ENCODE results near the gene SERPINB1.
"Not testable (repeated sequence)": the region's sequence is repeated elsewhere in the genome, so short reads cannot be mapped to it uniquely, and the experiment has no call there.

The SERPINB1 gene

DNA sequence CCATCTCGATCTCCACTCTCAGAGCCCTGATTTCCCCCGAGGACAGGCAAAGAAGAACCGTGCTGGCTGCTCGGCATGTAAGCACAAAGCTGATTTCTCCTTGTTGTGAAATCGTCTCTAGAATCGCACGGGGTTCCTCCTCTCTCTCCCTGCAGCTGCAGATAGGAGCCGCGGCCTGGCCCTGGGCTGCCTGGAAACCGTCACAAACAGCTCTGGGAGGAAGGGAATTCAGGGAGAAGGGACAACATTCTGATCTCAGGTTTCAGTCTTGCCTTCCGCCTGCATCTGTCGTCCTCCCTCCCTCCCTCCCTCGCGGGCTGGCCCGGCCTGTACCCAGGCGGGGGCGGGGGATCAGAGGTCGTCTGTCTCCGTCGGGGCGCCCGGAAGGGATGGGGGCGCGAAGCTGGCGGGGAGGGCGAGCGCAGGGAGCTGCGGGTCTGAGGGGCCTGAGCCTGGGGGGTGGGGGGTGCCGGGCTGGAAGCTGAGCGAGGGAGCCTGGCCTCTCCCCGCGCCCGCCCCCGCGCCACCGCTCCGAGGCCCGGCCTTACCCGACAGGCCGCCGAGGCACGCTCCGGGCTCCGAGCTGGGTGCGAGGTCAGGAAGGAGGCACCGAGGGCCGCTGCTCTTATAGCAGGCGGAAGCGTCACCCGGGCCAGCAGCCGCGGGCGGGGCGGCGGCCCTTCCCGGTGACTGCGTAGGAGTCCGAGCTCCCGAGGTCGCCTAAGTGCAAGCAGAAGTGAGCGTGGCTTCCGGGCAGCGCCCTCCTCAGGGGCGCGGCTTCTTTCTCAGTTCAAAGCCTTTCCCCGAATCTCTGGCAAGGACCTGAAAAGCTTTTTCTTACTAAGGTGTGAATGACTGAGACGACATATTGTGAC lies at the start of gene SERPINB1:
TSS of gene SERPINB1 (minus strand) at position 600 of the 875 bp plus-strand sequence. CDS start 1,277 bp downstream, outside the sequence.
- in situ Hi-C loops (cut with HindIII; ENCODE audit: low sequenced_read_pairs), result no loop called here

DNA sequence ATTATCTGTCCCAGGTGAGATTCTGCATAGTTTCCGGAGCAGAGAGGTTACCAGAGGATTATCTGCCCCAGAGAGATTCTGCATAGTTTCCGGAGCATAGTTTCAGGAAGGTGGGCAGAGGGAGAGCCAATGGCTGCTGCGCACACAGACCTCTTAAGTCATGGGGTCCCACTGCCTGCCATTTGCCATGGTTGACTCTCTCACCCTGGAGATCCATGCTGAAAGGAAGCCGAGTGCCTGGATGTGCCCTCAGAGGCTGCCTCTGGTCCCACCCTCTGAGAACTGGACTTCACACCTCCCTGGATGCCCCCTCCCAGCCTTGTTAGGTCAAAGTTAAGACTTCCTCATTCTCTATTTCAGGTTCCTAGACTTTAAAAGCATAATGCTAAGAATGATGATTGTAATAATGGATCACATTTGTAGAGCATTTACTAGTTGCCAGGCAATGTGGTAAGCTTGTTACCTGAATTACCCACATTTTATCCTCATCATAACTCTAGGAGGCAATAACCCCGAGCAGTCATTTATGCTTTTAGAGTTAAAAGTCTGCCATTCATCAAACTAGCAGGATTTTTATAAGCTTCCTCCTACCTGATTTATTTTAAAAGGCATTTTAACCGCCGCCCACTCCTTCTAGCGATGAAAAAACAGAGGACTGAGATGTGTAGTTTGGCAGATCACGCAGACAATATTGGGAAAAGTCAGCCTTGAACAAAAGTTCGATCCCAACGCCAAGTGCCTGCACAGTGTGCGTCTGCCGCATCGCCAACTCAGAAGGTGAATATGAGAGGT lies 49.5 kb upstream of the SERPINB1 start:
- in situ Hi-C loops (cut with HindIII; ENCODE audit: low sequenced_read_pairs), result no loop called here

DNA sequence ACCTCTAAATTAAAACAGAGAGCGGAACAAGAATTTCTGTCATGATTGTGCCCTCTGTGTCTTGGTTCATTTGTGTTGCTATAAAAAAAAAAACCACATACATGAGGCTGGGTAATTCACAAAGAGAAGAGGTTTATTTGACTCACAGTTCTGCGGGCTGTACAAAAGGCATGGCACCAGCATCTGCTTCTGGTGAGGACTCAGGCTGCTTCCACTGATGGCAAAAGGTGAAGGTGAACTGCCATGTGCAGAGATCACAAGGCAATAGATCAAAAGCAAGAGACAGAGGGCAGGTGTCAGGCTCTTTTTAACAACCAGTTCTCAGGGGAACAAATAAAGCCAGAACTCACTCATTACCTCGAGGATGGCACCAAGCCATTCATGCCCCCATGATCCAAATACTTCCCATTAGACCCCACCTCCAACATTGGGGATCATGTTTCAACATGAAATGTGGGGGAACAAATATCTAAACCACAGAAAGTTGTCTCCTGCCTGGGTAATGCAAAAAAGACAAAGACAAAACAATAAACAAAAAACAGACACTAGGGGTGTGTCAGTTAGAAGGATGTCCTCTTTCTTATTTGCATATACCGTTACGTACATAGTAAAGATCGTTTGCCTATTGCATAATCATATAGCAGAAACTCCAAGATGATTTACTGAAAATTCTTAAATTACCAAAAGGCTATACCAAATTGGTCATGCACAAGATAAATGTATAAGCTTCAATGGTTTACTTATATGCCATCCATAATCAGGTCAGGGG lies 44.5 kb upstream of the SERPINB1 start:
- in situ Hi-C loops (cut with HindIII; ENCODE audit: low sequenced_read_pairs), result no loop called here

DNA sequence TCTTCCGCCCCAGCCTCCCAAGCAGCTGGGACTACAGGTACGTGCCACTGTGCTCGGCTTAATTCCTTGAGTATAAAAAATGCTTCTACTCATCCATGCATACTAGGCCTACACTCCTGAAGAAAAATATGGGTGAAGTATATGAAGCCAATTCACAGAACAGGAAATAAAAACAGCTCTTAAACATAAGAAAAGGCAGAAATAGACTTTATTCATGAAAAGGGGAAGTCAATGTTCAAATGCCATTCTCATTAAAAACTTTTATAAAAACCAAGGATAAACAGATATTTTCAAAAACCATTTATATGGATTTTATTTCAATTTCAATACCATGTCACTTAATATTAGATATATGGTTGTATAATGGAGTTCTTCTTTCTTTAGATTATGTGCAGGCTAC lies 43.1 kb upstream of the SERPINB1 start:
- in situ Hi-C loops (cut with HindIII; ENCODE audit: low sequenced_read_pairs), result no loop called here

DNA sequence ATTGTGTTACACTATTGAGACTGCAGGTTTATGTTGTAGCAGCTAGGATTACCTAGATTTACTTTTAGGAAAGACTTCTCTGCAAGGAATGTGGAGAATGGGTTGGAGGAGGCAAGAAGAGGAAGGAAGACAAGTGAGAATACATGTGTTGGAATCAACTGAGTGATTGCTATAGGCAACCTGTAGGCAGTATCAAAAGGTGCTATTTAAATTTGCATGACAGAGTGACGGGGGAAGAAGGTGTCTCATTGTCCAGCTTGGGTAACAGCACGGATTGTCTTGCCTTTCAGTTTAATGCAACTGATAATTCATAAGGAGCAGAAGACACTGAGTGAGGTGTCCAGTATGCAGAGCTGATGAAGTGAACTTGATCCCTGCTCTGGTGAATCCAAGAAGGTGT lies 42.0 kb upstream of the SERPINB1 start:
- in situ Hi-C loops (cut with HindIII; ENCODE audit: low sequenced_read_pairs), result no loop called here

DNA sequence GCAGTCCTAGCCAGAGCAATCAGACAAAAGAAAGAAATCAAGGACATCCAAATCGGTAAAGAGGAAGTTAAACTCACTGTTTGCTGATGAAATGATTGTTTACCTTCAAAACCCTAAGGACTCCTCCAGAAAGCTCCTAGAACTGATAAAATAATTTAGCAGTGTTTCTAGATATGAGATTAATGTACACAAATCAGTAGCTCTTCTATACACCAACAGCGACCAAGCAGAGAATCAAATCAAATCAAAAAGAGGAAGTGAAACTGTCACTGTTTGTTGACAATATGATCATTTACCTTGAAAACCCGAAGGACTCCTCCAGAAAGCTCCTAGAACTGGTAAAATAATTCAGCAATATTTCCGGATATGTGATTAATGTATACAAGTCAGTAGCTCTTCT lies 39.8 kb upstream of the SERPINB1 start:
- in situ Hi-C loops (cut with HindIII; ENCODE audit: low sequenced_read_pairs), result no loop called here

DNA sequence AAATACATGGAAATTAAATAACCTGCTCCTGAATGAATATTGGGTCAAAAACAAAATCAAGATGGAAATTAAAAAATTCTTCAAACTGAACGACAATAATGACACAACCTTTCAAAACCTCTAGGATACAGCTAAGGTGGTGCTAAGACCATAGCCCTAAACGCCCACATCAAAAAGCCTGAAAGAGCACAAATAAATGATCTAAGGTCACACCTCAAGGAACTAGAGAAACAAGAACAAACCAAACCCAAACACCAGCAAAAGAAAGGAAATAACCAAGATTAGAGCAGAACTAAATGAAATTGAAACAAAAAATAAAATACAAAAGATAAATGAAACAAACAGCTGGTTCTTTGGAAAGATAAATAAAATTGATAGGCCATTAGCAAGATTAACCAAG lies 38.5 kb upstream of the SERPINB1 start:
- in situ Hi-C loops (cut with HindIII; ENCODE audit: low sequenced_read_pairs), result not testable (repeated sequence)

DNA sequence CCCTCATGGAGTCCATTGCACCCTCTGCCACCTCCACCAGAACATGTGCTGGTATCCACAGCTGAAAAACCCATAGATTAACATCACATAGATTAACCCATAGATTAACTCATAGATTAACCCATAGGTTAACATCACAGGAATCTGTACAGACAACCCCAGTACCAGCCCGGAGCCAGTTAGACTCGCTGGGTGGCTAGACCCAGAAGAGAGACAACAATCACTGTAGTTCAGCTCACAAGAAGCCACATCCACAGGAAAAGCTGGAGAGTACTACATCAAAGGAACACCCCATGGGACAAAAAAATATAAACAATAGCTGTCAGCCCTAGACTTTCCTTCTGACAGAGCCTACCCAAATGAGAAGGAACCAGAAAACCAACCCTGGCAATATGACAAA lies 36.3 kb upstream of the SERPINB1 start:
- in situ Hi-C loops (cut with HindIII; ENCODE audit: low sequenced_read_pairs), result no loop called here

DNA sequence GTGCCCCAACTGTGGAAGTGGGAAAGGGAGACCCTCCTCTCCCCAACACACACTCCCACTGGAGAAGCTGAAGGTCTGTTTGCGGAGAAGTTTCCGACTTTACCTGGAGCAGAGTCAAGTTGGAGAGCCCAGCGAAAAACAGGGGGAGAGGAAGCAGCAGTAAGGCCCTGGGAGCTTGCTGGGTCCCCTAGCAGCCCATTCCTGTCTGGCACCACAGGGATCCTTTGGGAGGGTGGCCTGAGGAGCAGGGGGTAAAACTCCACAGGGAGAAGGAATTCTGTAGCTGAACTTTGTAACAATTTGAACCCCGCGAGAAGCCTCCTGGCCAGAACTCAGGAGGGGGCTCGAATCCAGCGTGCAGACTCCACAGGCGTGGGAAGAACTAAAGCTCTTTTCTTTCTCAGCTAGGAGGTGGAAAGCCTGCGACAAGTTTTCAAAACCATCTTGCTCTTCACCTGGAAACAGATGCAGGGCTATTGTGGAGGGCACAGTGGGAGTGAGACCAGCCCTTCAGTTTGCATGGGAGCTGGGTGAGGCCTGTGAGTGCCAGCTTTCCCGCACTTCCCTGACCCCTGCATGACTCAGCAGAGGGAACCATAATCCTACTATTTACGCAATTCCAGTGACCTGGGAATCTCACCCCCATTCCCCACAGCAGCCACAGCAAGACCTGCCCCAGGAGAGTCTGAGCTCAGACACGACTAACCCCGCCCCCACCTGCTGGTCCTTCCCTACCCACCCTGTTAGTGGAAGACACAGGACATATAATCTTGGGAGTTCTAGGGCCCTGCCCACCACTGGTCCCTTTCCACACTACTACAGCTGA lies 35.6 kb upstream of the SERPINB1 start:
- in situ Hi-C loops (cut with HindIII; ENCODE audit: low sequenced_read_pairs), result no loop called here

DNA sequence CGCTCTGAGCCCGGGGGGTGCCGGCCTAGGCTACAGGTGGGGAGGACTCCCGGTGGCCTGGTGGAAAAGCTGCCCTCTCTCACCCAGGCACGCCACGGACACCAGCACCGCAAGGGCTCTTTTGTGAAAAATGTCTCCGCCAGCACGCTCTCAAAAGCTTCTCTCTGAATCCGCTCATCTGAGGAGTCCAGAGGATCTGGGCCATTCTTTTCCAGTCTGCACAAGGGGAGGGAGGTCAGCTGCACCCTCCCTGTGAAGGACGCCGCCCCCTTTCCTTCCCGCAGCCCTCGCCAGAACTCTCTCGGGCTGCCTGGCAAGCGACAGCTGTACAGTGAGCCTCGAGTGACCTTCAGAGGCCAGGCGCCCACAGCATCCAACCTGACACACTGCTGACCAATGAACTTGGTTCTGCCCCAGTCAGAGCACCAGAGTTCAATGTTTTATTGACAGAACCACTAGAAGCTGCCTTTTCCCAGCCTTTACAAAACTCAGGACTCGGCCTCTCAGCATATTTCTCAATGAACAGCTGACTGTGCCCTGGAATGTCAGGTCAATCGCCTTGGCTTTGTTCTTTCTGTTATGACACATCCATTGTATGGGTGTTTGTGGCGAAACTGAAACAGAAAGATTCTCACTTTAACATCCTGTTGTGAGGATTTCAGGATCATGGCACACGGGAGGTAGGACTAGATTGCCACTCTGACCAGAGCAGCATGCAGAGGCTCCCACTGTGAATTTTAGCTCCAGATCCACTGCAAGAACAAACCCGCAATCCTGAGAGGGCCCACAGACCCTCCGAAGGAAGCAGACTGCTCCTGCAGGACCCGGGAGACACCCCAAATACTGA lies 34.8 kb upstream of the SERPINB1 start:
- in situ Hi-C loops (cut with HindIII; ENCODE audit: low sequenced_read_pairs), result no loop called here

DNA sequence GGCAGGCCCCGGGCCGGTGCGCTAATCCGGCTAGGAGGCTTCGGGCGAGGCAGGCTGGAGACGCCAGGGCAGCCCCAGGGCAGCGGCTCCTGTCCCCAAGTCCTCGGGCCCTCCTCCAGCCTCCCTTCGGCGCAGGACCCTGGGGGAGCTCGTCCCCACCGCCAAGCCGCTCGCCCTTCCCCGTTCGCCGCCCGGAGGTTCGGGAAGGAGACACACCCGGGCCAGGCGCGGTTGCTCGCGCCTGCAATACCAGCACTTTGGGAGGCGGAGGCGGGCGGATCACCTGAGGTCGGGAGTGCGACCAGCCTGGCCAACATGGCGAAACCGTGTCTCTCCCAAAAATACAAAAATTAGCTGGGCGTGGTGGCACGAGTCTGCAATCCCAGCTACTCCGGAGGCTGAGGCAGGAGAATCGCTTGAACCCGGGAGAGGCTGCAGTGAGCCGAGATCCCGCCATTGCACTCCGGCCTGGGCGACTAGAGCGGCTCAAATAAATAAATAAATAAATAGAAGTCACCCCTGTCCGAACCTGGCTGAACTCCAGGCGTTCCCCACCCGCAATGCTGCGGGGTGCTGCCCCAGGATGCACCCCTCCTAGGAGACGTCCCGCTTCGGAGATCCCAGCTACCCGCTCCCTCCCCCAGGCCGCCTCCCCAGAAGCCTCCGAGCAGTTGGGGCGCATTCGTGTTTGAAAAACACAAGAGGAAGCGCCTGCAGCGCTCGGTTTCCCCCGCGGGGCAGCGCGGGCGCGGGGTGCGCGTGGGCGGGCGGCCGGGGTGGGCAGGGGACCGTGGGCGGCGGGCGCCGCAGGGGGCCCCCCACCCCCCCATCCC lies 33.9 kb upstream of the SERPINB1 start:
- in situ Hi-C loops (cut with HindIII; ENCODE audit: low sequenced_read_pairs), result no loop called here

DNA sequence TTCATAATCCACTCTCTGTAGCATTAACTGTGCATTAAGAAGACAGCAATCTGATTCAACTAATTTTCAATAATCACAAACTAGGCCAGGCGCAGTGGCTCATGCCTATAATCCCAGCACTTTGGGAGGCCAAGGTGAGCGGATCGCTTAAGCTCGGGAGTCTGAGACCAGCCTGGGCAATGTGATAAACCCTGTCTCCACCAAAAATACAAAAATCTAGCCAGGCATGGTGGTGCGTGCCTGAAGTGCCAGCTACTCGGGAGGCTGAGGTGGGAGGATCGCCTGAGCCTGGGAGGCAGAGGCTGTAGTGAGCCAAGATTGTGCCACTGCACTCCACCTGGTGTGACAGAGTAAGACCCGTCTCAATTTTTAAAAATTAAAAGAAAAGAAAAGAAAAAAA lies 32.0 kb upstream of the SERPINB1 start:
- in situ Hi-C loops (cut with HindIII; ENCODE audit: low sequenced_read_pairs), result no loop called here

DNA sequence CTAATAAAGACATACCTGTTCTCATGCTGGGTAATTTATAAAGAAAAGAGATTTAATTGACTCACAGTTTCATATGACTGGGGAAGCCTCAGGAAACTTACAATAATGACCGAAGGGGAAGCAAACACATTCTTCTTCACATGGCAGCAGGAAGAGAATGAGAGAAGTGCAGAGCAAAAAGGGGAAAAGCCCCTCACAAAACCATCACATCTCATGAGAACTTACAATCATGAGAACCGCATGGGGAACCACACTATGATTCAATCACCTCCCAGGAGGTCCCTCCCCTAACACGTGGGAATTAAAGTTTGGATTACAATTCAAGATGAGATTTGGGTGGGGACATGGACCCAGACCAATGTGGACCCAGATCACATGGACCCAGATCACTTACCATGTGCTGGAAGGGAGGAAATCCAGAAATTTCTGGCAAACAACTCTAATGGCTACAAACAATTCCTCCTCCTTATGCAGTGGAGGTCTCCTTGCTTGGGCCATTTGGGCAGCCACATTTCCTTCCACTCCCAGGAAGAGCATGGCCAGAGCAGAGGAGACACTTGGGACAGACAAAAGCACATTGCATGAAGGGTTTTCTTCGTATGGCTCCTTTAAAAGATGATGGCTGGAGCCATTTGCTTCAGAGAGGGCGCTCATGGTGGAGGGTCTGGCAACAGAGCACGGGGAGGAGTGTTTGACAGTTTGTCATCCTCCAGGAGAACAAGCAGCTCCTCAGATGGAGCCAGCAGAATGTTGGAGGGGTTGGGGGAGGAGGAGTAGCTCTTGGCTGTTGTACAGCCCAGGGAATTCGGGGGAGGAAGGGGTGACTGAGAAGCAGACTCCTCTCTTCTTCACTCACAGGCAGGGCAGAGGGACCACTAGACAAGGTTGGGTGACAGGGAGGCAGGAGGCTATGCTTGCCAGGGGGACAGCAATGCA lies 31.0 kb upstream of the SERPINB1 start:
- in situ Hi-C loops (cut with HindIII; ENCODE audit: low sequenced_read_pairs), result no loop called here

DNA sequence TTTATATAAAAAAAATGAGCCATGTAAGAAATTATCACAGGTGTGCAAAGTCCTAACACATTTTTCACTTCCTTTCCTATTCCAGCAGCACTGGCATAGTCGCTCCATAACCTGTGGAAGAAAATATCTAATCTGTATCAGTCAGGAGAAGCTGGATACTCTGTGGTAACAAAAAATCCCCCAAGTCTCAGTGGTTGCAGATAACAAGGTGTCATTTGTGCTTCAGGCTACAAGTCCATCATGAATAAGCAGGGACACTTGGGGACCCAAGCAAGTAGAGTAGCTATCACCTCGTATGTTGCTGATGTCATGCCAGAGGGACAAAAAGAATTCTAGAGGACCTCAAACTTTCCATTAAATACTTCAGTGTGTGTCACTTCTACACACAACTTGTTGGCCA lies 30.3 kb upstream of the SERPINB1 start:
- in situ Hi-C loops (cut with HindIII; ENCODE audit: low sequenced_read_pairs), result no loop called here

DNA sequence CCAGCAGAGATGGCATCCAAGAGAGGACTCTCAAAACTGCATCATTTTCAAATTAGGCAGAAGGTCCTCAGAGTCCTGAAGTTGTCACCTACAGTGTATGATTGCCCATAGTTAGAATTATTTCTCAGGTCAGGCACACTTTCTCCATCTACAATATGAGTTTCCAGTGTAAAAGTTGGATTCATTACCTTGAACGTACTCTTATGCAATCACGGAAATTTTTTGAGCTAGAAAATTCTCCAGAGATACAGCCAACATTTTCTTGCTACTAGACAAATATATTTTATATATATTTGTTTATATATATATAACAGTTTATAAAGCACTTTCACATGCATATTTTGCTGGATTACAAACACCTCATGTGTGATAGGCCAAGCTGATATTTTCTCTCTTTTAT lies 29.4 kb upstream of the SERPINB1 start:
- in situ Hi-C loops (cut with HindIII; ENCODE audit: low sequenced_read_pairs), result no loop called here

DNA sequence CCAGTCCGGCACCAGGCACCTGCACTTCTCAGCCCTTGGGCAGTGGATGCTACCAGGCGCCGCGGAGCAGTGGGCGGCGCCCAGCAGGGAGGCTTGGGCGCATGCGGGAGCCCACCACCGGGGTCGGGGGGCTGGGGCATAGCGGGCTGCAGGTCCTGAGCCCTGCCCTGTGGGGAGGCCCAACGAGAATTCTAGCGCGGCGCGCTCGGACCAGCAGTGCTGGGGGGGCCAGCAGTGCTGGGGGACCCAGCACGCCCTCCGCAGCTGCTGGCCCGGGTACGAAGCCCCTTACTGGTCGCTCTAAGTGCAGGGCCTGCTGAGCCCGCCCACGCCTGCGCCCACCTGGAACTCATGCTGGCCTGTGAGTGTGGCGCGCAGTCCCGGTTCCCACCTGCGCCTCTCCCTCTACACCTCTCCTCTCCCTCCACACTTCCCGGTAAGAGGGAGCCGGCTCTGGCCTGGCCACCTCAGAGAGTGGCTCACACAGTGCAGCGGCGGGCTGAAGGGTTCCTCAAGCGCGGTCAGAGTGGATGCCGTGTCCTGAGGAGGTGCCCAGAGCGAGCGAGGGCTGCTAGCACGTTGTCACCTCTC lies 28.5 kb upstream of the SERPINB1 start:
- in situ Hi-C loops (cut with HindIII; ENCODE audit: low sequenced_read_pairs), result no loop called here

DNA sequence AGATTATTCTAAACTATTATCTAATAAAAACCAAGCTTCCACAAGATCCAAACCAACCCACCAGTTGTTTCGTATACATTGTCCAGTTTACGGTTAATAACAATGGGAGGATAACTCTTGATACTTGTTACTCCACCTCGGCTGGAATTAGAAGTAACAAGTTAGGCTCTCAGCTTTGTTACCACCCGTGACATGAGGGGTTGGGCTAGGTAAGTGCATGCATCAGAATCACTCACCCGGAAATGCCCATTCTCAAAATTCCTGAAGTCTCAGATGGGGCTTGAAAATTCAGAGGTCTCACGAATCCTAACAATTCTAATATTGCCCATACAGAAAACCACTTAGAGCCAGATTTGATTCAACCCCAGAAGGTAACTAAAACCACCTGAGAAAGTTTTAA lies 27.0 kb upstream of the SERPINB1 start:
- in situ Hi-C loops (cut with HindIII; ENCODE audit: low sequenced_read_pairs), result no loop called here
